HepG2 (cell line): ENCODE data around the gene KCNG4. TPM values are rescaled to one million over a fixed set of nuclear protein-coding genes. Genes with fewer than 3 reads are reported as not detected.

Experiments used
- ATAC-seq: fragments of 200-7000 bp; cut with Tn5 transposase; 3 replicates; pipeline ENCODE4 v1.9.1; 2020; ENCODE audit warnings: mild to moderate bottlenecking, moderate library complexity
- BruUV-seq: library from RNA; stranded (reverse); fragments of 400-500 nt; replicated peaks from 2 replicates; lab custom pipeline; 2021; lab: Mats Ljungman, UMichigan
- CTCF ChIA-PET: fragments of 300-600 bp; formaldehyde crosslinking; extraction: SDS; loops from one replicate; lab custom pipeline; 2021; ENCODE audit warnings: low total read pairs, inconsistent platforms, low intra/inter-chr PET ratio; lab: Yijun Ruan, JAX
- POLR2A ChIA-PET: fragments of 350-600 bp; sonication (Branson Sonifier 250); formaldehyde crosslinking; loops from one replicate; lab custom pipeline; 2020; ENCODE audit warnings: antibody characterized with exemption, inconsistent platforms; lab: Yijun Ruan, JAX
- DNase-seq: peaks from one replicate; pipeline ENCODE4 v3.0.0-alpha.2; 2015; ENCODE audit warnings: low spot score
- FAIRE-seq: peaks from 3 replicates; lab custom pipeline; 2011; peaks lifted over from hg19 to GRCh38; lab: Jason Lieb, UNC
- H2AFZ ChIP-seq: one replicate; pipeline ENCODE4 v1.6.1; 2011; ENCODE audit warnings: low read length, inconsistent platforms
- H3K27ac ChIP-seq: fragments of 300-600 bp; 3 replicates; pipeline ENCODE4 v1.8.0; 2011; ENCODE audit warnings: mixed run types, mild to moderate bottlenecking, mixed read lengths, low read length, inconsistent platforms; ENCODE audit not compliant: insufficient read depth; ENCODE audit errors: extremely low read length
- H3K27me3 ChIP-seq, 2 experiments: fragments of 200-600 bp in 1 of 2; 2 replicates in 1 of 2; 3 replicates in 1 of 2; pipeline versions ENCODE4 v1.6.0 to v1.8.0; 2011; ENCODE audit warnings: low read length in 2 of 2, mild to moderate bottlenecking in 2 of 2, moderate library complexity in 2 of 2, inconsistent platforms in 1 of 2; ENCODE audit not compliant: insufficient read depth in 2 of 2, control insufficient read depth in 1 of 2
- H3K36me3 ChIP-seq, 2 experiments: fragments of 200-600 bp in 1 of 2; replicated peaks in 1 of 2; 2 replicates in 1 of 2; 3 replicates in 1 of 2; pipeline versions ENCODE4 v1.5.1 to v1.8.0; 2011; ENCODE audit warnings: low read length in 2 of 2, inconsistent platforms in 1 of 2; ENCODE audit not compliant: insufficient read depth in 2 of 2, control insufficient read depth in 1 of 2
- H3K4me1 ChIP-seq: 2 replicates; pipeline ENCODE4 v1.5.1; 2012; ENCODE audit warnings: low read length, inconsistent platforms; ENCODE audit not compliant: insufficient read depth
- H3K4me2 ChIP-seq: 2 replicates; pipeline ENCODE4 v1.6.0; 2011; ENCODE audit warnings: low read depth, low read length, inconsistent platforms
- H3K4me3 ChIP-seq, 3 experiments: fragments of 200-600 bp in 1 of 3; sonication (generic), shearing (Covaris generic) in 1 of 3; replicated peaks in 1 of 3; 2 replicates each; pipeline ENCODE4 v1.5.1; 2011 to 2016; ENCODE audit warnings: low read length in 3 of 3, inconsistent platforms in 2 of 3, low read depth in 2 of 3, mild to moderate bottlenecking in 2 of 3, control low read depth in 1 of 3, mixed read lengths in 1 of 3; ENCODE audit not compliant: insufficient read depth in 1 of 3
- H3K79me2 ChIP-seq: one replicate; pipeline ENCODE4 v1.6.1; 2011; ENCODE audit warnings: low read length, inconsistent platforms; ENCODE audit not compliant: insufficient read depth
- H3K9ac ChIP-seq: 2 replicates; pipeline ENCODE4 v1.6.0; 2011; ENCODE audit warnings: mild to moderate bottlenecking, low read depth, low read length, inconsistent platforms; ENCODE audit not compliant: insufficient read depth
- H3K9me3 ChIP-seq: 2 replicates; pipeline ENCODE4 v1.5.1; 2012; ENCODE audit warnings: mild to moderate bottlenecking, low read length
- H4K20me1 ChIP-seq: 2 replicates; pipeline ENCODE4 v1.6.0; 2011; ENCODE audit warnings: inconsistent platforms, mild to moderate bottlenecking, low read length, moderate library complexity; ENCODE audit not compliant: insufficient read depth
- MTA1 ChIP-seq: sonication (generic); formaldehyde crosslinking; IDR thresholded peaks from 2 replicates; pipeline ENCODE4 v1.4.0; 2020; ENCODE audit warnings: missing genetic modification reagents, mild to moderate bottlenecking, borderline replicate concordance
- PHF5A ChIP-seq: IDR thresholded peaks from one replicate; pipeline ENCODE4 v1.6.1; 2018; ENCODE audit warnings: low read depth, missing genetic modification reagents; ENCODE audit not compliant: unreplicated experiment
- ZNF282 ChIP-seq: fragments of 450-650 bp; IDR thresholded peaks from 2 replicates; pipeline ENCODE4 v1.6.1; 2018; ENCODE audit not compliant: partially characterized antibody
- ZSCAN21 ChIP-seq: sonication (generic); formaldehyde crosslinking; IDR thresholded peaks from 2 replicates; pipeline ENCODE4 v1.8.0; 2022; ENCODE audit warnings: mild to moderate bottlenecking, missing genetic modification reagents, moderate library complexity, borderline replicate concordance
- whole genome bisulfite sequencing: methylation state at CpG from one replicate; pipeline ENCODE4 v1.1.6; 2017; ENCODE audit warnings: low lambda C conversion rate; 5-methylcytosine and 5-hydroxymethylcytosine counted together
- in situ Hi-C: cut with HindIII; loops from 2 replicates; pipeline ENCODE4 v1.10.0; 2017; ENCODE audit warnings: low pct_unique_long_range_greater_than_20kb; ENCODE audit not compliant: extremely low pct_ligation_motif_present
- intact Hi-C: fragments of 100-400 bp; cut with micrococcal nuclease; formaldehyde crosslinking; loops from one replicate; pipeline ENCODE4 v1.10.0; 2022; ENCODE audit not compliant: unreplicated experiment
- polyA plus RNA-seq, 8 experiments: library from polyadenylated mRNA; depleted of rRNA in 3 of 8; stranded (reverse) in 7 of 8; unstranded in 1 of 8; fragments of >200 nt; fragmentation: Illumina TruSeq in 4 of 8; extraction: Trizol in 4 of 8; gene quantifications; 2 replicates each; pipeline versions ENCODE4 v1.2.1 to v1.2.3, GENCODE V29; 2011 to 2016; ENCODE audit warnings: low read depth in 4 of 8, missing spikeins in 1 of 8, mixed read lengths in 1 of 8; ENCODE audit not compliant: insufficient read depth in 1 of 8
- total RNA-seq, 5 experiments: library from RNA; depleted of rRNA; stranded (reverse); fragments of >200 nt; fragmentation: Illumina TruSeq; extraction: Trizol; gene quantifications; 2 replicates each; pipeline ENCODE4 v1.2.3, GENCODE V29; 2016; ENCODE audit warnings: low read depth in 1 of 5
- TF ChIP-seq, protein P1 (sequence below): sonication (generic); formaldehyde crosslinking; IDR thresholded peaks from 2 replicates; pipeline ENCODE4 v1.8.1; 2023; ENCODE audit warnings: mild to moderate bottlenecking, missing genetic modification reagents, borderline replicate concordance
- TF ChIP-seq, protein P2 (sequence below): sonication (generic); formaldehyde crosslinking; IDR thresholded peaks from 2 replicates; pipeline ENCODE4 v1.4.0; 2020; ENCODE audit warnings: missing genetic modification reagents, borderline replicate concordance

The KCNG4 gene
- total and polyA plus RNA-seq, 2 of the 13 experiments (the other 11 are each of a cell fraction or from before 2014, with no cell fraction given) = not detected

DNA sequence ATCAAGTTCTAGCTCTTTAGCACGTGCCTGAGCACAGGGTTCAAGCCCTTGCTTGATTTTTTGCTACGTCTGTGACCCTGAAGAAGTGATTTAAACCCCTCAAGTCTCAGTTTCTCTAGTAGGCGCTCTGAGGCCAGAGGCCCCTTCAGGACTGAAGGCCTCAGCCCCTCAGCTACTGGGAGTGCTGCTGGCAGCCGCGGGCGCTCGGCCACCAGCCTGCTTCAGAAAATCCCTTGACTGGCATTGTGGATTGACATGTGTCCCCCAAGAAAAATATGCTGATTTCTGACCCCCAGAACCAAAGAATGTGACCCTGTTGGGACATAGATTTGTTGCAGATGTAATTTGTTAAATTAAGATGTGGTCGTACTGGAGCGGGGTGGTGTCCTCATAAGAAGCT, 34.7 kb upstream of the KCNG4 start (continued):
- TF ChIP-seq MTA1 (CRISPR knock-in tag) (no peak), PHF5A (CRISPR knock-in tag) (no peak), ZSCAN21 (no peak)
- TF ChIP-seq, protein P1, sequence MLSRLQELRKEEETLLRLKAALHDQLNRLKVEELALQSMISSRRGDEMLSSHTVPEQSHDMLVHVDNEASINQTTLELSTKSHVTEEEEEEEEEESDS (CRISPR knock-in tag) = no peak

DNA sequence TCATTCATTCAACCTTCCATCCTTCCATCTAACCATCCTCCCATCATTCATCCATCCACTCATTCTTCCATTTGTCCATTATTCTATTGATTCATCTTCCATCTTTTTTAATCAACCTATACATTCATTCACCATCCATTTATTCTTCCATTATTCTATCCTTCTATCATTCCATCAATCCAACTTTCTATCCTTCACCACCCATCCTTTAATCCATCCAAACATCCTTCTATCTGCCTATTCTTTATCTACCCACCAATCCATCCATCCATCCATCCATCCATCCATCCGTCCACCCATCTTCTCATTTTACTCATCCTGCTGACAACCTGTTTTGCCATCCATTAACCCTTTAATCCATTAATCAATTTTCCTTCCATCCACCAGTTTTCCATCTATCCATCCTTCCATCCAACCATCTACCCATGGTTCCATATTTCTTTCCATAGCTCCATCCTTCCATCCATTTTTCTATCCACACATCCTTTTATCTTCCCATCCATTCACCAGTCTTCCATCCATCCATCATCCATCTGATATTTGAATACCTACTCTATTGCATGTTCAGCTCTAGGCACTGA, 33.0 kb upstream of the KCNG4 start:
- H3K27ac ChIP-seq = no peak overlapping the region
- H3K4me2 ChIP-seq = no peak overlapping the region
- DNase-seq (no peak), ATAC-seq (no peak), FAIRE-seq (no peak)
- 0% methylated on average over 1 of the region's 1 CpG for WGBS
- no peaks in the 10 kb centered on the region for H3K79me2 ChIP-seq
- TF ChIP-seq ZNF282 = peak; percentile 55
- TF ChIP-seq, protein P2, sequence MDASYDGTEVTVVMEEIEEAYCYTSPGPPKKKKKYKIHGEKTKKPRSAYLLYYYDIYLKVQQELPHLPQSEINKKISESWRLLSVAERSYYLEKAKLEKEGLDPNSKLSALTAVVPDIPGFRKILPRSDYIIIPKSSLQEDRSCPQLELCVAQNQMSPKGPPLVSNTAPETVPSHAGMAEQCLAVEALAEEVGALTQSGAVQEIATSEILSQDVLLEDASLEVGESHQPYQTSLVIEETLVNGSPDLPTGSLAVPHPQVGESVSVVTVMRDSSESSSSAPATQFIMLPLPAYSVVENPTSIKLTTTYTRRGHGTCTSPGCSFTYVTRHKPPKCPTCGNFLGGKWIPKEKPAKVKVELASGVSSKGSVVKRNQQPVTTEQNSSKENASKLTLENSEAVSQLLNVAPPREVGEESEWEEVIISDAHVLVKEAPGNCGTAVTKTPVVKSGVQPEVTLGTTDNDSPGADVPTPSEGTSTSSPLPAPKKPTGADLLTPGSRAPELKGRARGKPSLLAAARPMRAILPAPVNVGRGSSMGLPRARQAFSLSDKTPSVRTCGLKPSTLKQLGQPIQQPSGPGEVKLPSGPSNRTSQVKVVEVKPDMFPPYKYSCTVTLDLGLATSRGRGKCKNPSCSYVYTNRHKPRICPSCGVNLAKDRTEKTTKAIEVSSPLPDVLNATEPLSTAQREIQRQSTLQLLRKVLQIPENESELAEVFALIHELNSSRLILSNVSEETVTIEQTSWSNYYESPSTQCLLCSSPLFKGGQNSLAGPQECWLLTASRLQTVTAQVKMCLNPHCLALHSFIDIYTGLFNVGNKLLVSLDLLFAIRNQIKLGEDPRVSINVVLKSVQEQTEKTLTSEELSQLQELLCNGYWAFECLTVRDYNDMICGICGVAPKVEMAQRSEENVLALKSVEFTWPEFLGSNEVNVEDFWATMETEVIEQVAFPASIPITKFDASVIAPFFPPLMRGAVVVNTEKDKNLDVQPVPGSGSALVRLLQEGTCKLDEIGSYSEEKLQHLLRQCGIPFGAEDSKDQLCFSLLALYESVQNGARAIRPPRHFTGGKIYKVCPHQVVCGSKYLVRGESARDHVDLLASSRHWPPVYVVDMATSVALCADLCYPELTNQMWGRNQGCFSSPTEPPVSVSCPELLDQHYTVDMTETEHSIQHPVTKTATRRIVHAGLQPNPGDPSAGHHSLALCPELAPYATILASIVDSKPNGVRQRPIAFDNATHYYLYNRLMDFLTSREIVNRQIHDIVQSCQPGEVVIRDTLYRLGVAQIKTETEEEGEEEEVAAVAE (CRISPR knock-in tag) = no peak
- no peaks in the 10 kb centered on the region for H3K4me1 ChIP-seq
- H3K36me3 ChIP-seq = no peaks in the 10 kb centered on the region
- ChIA-PET CTCF (no interaction called here), POLR2A (no interaction called here)
- H4K20me1 ChIP-seq = no peaks in the 10 kb centered on the region; the same call in 1 of the 2 replicates
- no peaks in the 10 kb centered on the region for H3K9me3 ChIP-seq
- peaks cover 0 to 16% of the 10 kb centered on the region in 2 experiments; a peak in 3 of 5 replicates for H3K27me3 ChIP-seq
- in situ Hi-C loops = no loop called here
- H2AFZ ChIP-seq = no peak overlapping the region
- no TSS peak for BruUV-seq
- H3K4me3 ChIP-seq = no peak overlapping the region
- H3K9ac ChIP-seq = no peak overlapping the region
- intact Hi-C loops = no loop called here
